Activated CD8-positive, alpha-beta memory T cell treated with anti-CD3 and anti-CD28 coated beads, Interleukin-2, amount 50 U/mL, for 24 hours (primary cell): ENCODE measurements around the gene TMEM204.

Experiments
- DNase-seq: peaks from one replicate; pipeline ENCODE4 v3.0.0-alpha.2; 2020; ENCODE audit errors: extremely low read depth

The TMEM204 gene

DNA sequence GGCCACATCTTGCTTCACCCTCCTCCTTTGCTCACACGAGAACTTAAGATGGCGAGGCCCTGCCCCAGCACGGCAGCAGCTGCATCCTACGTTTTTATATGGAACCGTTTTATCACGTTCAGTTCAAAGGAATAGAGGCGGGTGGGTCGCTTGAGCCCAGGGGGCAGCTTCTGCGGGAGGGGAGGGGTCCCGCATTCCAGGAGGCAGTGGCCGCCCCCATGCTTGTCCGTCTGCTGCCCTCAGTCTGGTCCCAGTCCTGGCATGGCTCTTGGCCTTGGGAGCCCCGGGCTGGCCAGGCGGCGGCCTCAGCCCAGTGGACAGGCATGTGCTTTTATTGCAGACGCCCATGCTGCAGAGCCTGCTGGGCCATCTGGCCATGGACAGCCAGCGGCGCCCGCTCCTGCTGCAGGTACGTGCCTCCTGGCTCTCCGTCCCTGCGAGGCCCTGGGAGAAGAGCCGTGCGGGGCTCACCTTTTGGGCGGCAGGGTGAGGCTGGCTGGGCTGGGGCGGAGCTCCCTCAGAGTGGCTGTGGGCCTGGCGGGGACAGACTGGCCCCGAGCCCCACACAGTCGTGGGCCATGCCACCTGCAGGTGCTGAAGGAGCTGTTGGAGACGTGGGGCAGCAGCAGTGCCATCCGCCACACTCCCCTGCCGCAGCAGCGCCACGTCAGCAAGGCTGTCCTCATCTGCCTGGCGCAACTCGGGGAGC is 33.6 kb upstream of the TMEM204 start:
- DNase-seq: no peak

DNA sequence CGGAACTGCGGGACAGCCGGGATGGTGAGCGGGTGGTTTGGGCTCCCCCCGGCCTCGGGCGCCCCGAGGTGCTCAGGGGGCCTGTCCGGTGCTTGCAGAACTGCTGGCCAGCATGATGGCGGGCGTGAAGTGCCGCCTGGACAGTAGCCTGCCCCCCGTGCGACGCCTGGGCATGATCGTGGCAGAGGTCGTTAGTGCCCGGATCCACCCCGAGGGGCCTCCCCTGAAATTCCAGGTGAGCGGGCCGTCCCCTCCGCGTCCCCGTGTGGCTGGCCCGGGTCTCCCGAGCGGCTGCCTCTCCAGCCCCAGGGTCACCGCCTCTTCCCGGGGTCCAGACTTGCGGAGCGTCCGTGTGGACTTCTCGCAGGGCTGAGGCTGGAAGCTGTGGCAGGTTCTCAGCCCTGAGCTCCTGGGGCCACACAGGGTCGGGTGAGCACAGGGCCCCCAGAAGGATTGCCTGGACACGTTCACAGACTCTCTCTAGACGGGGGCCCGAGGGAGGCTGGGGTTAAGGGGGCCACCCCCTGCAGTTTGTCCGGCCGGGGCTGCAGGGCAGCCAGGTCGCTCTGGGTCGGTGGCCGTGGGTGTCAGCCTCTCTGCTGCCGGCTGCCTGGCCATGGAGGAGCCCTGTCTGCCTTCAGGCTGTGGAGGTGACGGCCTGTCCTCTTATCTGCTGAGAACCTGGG is 32.9 kb upstream of the TMEM204 start:
- DNase-seq: no peak

DNA sequence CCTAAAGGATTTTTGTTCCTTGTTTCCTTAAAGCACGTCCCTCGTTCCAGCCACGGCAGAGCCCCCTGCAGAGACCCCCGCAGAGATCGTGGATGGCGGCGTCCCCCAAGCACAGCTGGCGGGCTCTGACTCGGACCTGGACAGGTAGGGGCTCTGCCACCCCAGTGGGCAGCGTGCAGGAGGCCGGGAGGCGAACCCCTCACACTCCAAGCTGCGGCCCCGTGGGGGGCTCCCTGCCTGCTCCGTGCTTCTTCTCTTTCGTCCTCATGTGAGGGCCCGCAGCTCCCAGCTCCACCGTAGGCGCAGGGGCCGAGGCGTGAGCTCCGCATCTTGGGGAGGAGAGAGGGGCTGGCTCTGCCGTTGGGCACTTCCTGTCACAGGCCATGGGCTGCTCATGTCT is 31.8 kb upstream of the TMEM204 start:
- no peak for DNase-seq

DNA sequence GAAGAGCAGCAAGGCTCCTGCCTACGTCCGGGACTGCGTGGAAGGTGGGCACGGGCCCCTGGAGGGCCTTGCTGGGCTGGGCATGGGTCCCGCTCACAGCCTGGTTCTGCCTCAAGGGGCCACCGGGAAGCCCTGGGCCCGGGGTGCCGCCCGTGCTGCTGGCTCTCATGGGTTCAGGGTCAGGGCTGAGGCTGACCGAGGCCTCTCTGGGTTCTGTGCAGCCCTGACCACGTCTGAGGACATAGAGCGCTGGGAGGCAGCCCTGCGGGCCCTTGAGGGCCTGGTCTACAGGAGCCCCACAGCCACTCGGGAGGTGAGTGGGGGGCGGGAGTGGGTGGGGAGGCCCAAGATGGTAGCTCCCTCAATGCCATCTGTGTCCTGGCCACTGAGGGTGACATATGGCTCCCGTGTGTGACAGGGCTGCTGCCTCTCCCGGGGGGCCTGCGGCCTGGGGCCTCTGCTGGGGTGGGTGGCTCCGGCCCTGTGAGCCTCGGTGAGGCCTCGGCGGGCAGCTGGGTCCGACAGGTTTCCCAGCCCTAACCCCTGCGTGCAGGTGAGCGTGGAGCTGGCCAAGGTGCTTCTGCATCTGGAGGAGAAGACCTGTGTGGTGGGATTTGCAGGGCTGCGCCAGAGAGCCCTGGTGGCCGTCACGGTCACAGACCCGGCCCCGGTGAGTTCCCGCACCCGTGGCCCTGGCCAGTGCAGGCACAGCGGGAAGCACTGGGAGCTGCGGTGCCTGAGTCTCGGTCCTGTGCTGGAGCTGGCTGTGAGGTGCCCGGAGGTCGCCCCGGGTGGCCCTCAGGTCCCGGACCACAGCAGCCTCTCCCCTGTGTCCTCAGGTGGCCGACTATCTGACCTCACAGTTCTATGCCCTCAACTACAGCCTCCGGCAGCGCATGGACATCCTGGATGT is 31.1 kb upstream of the TMEM204 start:
- DNase-seq: no peak

DNA sequence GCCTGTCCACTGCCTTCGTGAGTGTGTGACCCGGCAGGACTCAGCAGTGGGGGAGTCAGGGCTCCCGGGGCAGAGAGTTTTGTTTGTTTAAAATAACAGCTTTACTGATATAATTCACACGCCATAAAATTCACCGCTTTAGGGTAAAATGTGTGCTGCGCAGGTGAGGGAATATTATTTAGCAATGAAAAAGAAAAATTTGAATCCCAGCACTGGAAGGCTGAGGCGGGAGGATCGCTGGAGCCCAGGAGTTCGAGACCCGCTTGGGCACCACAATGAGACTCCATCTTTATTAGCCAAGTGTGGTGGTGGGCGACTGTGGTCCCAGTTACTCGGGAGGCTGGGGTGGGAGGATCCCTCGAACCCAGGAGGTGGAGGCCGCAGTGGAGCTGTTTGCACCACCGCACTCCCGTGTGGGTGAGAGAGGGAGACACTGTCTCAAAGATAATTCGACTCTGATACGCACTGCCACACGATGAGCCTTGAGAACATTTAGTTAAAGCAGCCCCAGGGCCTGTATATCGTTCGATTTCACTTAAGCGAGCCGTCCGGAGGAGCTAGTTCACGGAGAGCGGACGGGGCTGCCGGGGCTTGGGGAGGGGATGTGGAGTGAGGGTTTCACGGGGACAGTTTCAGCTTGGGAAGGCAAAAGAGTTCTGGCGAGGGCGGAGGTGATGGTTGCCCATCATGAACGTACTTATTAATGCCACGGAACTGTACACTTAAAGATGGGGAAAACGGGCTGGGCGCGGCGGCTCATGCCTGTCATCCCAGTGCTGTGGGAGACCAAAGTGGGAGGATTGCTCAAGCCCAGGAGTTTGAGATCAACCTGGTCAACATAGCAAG is 30.1 kb upstream of the TMEM204 start:
- no peak for DNase-seq

DNA sequence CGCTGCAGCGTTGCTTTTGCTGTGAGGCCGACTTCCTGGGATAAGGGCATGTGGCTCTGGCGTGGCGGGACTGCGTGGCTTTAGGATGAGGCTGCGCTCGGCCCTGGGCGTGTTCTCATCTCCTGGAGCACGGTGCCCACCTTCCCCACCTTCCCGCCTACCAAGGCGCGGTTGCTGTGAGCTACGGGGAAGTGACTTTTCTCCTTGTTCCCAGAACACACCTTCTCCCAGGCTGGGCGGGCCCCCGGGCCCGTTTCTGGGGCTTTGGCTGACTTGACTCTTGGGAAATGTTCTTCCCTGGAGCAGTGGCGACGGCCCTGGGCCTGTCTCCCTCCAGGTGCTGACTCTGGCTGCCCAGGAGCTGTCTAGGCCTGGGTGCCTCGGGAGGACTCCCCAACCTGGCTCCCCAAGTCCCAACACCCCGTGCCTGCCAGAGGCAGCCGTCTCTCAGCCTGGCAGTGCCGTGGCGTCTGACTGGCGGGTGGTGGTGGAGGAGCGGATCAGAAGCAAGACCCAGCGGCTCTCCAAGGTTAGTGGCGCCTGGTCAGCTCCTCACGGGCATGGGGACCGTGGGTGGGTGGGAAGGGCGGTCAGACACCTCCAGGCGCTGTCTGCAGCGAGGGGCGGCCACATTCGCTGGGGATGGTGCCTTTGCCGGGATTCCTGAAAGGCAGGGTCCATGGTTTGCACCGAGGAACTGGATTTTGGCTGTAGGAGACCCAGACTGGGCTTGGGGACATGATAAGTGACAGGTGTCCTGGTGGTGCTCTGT is 28.2 kb upstream of the TMEM204 start:
- DNase-seq: no peak

DNA sequence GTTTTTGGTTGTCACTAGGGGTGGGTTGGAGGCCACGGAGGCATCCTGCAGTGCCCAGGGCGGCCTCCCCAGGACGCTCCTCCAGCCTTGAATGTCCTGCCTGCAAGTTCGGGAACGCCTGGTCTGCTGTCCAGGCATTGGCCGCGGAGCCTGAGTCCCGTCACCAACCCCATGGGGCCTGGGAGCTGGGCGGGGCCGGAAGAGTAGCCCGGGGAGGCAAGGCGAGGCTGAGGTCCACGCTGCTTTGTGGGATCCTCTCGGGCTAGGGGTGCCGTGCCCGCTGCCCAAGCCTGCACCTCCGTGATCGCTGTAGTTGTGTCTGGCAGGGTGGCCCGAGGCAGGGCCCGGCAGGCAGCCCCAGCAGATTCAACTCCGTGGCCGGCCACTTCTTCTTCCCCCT is 27.6 kb upstream of the TMEM204 start:
- DNase-seq: no peak

DNA sequence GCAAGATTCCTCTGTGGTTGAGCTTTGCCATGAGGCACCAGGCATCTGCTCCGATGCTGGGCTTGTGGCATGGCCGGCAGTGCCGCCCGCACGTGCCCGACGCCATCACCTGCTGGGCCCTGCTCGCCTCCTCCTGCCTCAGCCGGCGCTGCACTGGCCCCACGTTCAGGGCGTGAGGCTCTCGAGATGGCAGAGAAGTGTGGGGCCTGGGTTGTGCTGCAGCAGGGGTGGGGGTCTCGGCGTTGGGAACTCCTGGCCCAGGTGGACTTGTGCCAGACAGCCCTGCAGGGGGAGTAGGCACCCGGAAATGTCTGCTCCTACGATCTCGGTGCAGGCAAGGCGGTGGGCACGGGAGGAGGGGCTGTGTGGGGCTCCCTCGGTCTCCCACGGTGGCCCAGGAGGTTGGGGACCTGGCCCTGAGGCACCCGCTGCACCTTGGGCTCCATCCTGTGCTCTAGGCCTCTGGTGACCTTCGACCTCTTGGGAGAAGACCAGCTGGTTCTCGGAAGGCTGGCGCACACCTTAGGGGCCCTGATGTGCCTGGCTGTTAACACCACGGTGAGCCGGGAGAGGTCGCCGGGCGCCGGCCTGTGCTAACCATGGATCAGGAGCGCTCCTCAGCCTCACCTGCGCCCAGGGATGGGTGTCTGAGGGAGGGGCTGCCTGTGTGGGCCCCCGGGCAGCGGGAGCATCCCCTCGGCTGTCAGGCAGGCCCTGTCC is 26.8 kb upstream of the TMEM204 start:
- no peak for DNase-seq

DNA sequence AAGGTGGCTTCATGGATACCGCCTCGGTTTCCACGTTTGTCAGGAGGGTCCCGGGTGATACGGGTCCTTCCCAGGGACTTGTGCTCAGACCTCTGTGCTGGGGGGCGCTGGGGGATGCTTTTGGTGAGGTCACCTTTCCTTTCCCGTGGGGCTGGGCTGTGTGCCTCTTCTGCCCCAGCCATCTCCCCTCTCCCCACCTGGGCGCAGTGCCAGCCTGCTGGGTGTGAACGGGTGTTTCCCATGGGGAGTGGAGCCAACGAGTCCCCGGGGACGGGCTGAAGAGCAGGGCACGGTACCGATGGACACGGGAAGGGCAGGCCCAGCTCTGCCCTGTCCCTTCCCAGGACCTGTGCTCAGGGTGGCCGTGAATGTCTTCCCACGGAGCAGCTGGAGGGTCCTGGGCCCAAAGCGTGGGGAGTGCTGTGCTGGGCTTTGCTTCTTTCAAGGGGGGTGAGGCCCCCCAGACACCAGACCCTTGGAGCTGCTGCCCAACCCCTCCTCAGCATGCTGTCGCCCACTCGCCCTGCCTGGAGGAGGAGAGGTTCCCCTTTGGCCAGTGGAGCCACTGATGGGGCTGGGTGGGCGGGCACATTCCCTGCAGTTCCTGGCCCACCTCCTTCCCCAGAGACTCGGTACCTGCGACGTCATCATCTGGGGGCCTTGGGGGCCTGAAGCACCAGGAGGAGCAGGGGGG is 24.8 kb upstream of the TMEM204 start:
- no peak for DNase-seq

DNA sequence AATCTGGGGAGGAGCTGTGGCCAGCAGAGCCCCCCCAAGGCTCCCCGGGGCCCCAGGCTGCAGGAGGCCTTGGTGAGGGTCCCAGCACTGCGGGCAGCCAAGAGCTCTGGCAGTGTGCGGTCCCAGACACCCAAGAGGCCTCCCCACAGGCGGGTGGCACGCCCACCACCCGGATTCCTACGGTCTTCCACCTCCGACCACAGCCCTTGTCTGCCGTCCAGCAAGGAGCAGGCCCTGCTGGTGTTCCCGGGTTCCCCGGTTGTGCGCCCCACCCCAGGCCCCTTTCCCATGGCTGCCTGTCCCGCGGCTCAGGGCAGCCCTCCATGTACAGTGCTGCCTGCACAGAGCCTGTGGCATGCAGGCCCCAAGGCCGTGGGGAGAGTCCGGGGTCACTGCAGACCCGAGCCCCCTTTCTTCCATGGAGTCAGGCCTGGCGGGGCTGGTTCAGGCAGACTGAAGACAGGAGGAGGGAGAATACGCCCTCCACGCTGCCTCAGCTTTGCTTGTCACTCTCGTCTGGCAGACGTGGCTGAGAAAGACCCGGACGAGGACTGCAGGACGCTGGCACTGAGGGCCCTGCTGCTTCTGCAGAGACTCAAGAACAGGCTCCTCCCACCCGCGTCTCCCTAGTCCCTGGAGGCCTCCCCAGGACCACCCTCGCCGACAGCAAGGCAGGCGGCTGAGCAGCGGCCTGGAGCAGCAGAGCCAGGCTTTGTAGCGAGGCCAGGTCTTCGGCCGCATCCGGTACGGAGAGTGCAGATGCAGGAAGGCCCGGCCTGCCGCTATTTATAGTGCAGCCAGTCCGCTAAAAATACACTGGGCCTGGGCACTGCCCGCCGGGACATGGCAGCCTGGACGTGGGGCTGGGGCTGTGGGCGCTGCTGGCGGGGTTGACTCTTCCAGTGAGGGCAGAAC is 23.9 kb upstream of the TMEM204 start:
- no peak for DNase-seq

DNA sequence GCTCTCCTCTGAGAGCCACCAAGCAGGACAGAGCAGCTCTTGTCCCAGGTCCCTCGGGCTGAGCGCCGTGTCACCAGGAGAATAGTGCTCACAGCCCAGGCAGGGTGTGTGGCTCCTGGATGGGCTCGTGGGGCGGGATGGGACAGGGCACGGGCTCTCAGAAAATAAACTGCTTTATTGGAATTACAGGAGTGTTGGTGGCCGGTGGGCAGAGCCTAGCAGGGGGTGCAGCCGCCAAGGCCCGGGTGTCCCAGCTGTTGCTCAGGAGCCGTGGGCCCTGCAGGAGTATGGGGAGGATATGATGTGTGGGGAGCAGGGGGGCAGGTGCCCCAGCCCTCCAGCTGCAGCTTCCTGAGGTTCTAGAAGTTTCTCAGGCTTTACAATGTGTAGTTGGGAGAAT is 23.2 kb upstream of the TMEM204 start:
- no peak for DNase-seq

DNA sequence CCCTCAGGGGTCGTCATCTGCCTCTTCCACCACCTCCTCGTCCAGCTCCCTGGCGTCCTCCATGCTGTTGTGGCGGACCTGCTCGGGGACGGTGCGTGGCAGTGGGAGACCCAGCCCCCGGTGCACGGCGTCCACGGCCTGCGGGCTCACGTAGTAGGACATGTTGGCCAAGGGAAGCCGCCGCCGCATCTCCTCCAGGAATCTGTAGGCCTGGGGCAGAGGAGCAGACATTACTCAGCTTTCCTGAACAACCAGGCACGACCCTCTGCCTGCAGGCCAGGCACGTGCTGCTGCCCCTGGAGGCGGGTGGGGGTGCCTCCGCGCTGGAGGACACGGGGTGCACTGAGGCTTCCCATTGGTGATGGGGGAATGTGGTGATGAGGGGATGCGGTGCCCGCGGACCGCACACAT is 22.5 kb upstream of the TMEM204 start:
- no peak for DNase-seq

DNA sequence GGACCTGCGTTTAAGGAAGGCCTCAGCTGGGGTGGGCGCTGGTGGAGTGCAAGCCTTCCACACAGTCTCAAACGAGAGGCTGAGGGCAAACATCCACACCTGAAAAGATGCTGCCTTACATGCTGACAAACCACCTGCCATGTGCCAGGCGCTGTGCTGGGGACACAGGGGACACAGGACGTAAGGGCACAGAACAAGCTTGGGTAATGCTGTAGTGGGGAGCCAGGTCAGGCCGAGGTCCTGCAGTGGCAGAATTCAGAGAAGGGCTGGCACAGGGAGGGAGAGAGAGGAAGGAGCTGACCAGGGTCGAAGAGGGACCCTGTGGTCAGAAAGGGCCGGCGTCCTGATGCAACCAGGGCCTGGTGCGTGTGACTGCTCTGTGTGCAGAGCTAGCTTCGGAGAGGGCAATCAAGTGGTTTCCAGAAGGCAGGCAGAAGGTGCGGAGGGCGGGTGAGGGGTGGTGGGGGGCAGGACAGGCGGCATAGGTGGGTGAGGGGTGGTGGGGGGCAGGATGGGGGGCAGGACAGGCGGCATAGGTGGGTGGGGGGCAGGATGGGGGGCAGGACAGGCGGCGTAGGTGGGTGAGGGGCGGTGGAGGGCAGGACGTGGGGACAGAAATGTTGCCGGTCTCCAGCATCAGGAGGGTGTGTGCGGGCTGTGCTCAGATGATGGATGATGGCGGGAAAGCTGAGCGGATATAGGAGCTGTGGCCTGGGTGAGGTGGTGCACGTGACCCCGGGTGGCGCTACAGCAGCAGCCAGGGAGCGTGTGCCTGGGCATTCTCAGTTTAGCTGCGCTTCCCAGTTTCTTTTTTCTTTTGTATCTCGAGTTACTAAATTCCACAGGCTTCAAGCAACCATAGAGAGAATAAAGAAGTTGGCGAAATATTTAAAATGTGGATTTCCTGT is 21.6 kb upstream of the TMEM204 start:
- DNase-seq: no peak

DNA sequence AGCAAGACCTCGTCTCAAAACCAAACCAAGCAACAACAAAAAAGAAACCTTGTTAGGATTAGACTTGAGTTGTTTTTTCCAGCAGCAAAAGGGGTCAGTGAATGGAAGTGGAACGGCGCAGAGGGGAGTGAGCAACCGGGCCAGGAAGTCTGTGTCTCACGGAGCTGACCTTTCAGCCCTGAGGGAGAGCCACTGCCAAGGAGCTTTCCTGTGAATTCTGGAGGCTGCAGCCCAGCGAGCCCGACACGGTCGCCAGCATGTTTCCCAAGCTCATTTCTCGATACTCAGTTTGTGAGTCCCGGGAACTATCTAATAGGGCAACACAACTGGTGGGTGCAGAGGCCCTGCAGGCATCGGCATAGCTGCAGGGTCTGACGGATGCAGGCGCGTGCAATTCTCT is 20.7 kb upstream of the TMEM204 start:
- DNase-seq: no peak

DNA sequence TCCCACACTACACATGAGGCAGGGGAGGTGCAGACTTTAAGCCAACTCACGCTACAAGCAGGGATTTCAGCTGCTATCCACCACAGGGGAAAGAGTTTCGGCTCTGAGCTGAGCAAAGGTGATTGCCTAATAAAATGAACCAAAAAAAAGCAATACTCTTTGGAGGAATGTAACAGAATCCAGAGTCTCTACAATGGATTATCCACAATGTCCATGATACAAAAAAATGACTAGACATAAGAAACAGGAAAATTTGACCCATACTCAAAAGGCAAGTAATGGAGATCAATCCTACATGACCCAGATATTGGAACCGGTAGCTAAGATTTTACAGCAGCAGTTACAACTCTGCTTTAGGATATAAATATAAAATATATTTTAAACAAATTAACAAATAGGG is 19.0 kb upstream of the TMEM204 start:
- no peak for DNase-seq

DNA sequence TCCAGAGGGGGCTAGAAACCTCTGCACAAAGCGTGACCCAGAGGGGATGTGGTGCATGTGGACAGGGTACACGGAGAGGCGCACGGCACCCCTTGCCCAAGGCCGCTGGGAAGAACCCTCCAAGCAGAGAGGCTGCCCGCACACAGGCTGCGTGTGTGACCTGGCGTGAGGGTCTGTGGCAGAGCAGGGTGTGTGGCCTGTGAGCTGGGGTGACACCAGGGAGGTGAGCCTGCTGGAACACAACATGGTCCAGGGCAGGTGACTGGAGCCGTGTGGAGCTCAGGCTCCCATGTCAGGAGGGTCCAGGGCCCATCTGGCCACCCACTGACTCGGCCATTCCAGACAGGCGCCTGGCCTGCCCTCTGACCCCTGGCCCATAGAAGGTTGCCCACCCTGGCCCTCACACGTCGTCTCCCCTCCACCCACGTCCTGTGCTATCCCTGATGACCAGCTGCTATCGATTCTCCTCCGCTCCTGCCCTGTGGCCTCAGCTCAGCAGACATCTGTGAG is 14.8 kb upstream of the TMEM204 start:
- DNase-seq: no peak

DNA sequence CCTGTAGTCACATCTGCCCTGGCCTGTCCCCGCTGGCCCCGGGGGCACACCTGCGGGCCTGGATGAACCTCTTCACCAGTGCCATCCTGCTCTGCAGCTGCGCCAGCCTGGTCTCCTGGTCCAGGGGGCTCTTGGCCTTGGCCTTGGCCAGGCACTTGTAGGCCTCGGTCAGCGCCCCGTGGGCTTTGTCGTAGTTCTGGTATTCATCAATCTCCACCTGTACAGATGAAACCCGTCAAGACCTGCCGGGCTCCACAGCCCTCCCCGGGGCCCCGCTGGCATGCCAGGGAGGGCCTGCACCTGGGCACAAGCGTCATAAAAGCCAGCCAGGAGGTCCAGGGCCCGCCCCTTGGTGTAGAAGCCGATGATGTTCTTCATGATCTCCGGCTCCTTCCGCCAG is 13.6 kb upstream of the TMEM204 start:
- no peak for DNase-seq
